SK-N-SH (cell line): ENCODE results near the gene KANK3.

ENCODE experiments used
- EP300 ChIP-seq, 2 experiments: IDR thresholded peaks; 2 replicates each; pipeline versions ENCODE4 v1.4.0 to v1.6.1; 2012; ENCODE audit warnings: borderline replicate concordance in 1 of 2, low read depth in 1 of 2, low read length in 1 of 2
- GATA2 ChIP-seq: sonication (generic); formaldehyde crosslinking; IDR thresholded peaks from 2 replicates; pipeline ENCODE4 v1.5.0; 2020; ENCODE audit warnings: mild to moderate bottlenecking, missing genetic modification reagents
- NFIC ChIP-seq: IDR thresholded peaks from 2 replicates; pipeline ENCODE4 v1.4.0; 2012; ENCODE audit warnings: borderline replicate concordance
- NRF1 ChIP-seq: IDR thresholded peaks from 2 replicates; pipeline ENCODE4 v1.6.1; 2012; ENCODE audit warnings: low read depth, mild to moderate bottlenecking, low read length
- POLR2AphosphoS5 ChIP-seq: IDR thresholded peaks from 2 replicates; pipeline ENCODE4 v1.6.1; 2012; ENCODE audit warnings: low read depth, low read length
- RCOR1 ChIP-seq: fragments of 150-350 bp; IDR thresholded peaks from 2 replicates; pipeline ENCODE4 v1.6.1; 2017; ENCODE audit warnings: antibody characterized with exemption, low read length
- SIN3A ChIP-seq: IDR thresholded peaks from 2 replicates; pipeline ENCODE4 v1.6.1; 2012; ENCODE audit warnings: low read depth, mild to moderate bottlenecking, low read length, moderate library complexity, borderline replicate concordance
- TAF1 ChIP-seq: IDR thresholded peaks from 2 replicates; pipeline ENCODE4 v1.6.1; 2012; ENCODE audit warnings: low read depth, mild to moderate bottlenecking, low read length, moderate library complexity, borderline replicate concordance
- USF1 ChIP-seq: IDR thresholded peaks from 2 replicates; pipeline ENCODE4 v1.4.0; 2012; ENCODE audit warnings: low read depth, borderline replicate concordance
- USF2 ChIP-seq: fragments of 150-350 bp; IDR thresholded peaks from 2 replicates; pipeline ENCODE4 v1.6.1; 2017; ENCODE audit warnings: antibody characterized with exemption, low read length, low read depth, borderline replicate concordance
- TF ChIP-seq, protein P1 (sequence below): fragments of 200-600 bp; sonication (generic); IDR thresholded peaks from 2 replicates; pipeline ENCODE4 v1.6.1; 2017; ENCODE audit warnings: antibody characterized with exemption, mild to moderate bottlenecking, moderate library complexity
- TF ChIP-seq, protein P2 (sequence below): IDR thresholded peaks from 2 replicates; pipeline ENCODE4 v1.4.0; 2012; ENCODE audit warnings: low read depth, borderline replicate concordance

GRCh38 chr19:8316351-8317125 is 26.5 kb downstream of the KANK3 start:
- no peak for TF ChIP-seq EP300 (IDR thresholded peaks at IDR 0.05; ENCODE audit: borderline replicate concordance in 1 of 2, low read depth in 1 of 2, low read length in 1 of 2)
- TF ChIP-seq, protein P1, sequence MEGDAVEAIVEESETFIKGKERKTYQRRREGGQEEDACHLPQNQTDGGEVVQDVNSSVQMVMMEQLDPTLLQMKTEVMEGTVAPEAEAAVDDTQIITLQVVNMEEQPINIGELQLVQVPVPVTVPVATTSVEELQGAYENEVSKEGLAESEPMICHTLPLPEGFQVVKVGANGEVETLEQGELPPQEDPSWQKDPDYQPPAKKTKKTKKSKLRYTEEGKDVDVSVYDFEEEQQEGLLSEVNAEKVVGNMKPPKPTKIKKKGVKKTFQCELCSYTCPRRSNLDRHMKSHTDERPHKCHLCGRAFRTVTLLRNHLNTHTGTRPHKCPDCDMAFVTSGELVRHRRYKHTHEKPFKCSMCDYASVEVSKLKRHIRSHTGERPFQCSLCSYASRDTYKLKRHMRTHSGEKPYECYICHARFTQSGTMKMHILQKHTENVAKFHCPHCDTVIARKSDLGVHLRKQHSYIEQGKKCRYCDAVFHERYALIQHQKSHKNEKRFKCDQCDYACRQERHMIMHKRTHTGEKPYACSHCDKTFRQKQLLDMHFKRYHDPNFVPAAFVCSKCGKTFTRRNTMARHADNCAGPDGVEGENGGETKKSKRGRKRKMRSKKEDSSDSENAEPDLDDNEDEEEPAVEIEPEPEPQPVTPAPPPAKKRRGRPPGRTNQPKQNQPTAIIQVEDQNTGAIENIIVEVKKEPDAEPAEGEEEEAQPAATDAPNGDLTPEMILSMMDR: no peak
- no peak for TF ChIP-seq NFIC
- no peak for TF ChIP-seq NRF1
- TF ChIP-seq RCOR1: no peak
- no peak for TF ChIP-seq TAF1
- TF ChIP-seq GATA2 (CRISPR knock-in tag): no peak
- TF ChIP-seq USF1: no peak
- TF ChIP-seq USF2: no peak
- TF ChIP-seq POLR2AphosphoS5: no peak
- TF ChIP-seq, protein P2, sequence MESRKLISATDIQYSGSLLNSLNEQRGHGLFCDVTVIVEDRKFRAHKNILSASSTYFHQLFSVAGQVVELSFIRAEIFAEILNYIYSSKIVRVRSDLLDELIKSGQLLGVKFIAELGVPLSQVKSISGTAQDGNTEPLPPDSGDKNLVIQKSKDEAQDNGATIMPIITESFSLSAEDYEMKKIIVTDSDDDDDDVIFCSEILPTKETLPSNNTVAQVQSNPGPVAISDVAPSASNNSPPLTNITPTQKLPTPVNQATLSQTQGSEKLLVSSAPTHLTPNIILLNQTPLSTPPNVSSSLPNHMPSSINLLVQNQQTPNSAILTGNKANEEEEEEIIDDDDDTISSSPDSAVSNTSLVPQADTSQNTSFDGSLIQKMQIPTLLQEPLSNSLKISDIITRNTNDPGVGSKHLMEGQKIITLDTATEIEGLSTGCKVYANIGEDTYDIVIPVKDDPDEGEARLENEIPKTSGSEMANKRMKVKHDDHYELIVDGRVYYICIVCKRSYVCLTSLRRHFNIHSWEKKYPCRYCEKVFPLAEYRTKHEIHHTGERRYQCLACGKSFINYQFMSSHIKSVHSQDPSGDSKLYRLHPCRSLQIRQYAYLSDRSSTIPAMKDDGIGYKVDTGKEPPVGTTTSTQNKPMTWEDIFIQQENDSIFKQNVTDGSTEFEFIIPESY: no peak
- no peak for TF ChIP-seq SIN3A
